Retina (tissue), 1 donor: ENCODE measurements around the gene KMT2E.

ENCODE experiments used
- DNase-seq: peaks from one replicate; pipeline ENCODE4 v3.0.0-alpha.2; 2016

KMT2E gene

GRCh38 chr7:105132835-105133234 lies 118.8 kb downstream of the KMT2E start:
- DNase-seq: no peak

GRCh38 chr7:105133358-105133757 lies 119.4 kb downstream of the KMT2E start:
- no peak for DNase-seq

GRCh38 chr7:105133986-105134655 lies 120.1 kb downstream of the KMT2E start:
- DNase-seq: no peak

- DNase-seq: no peak
These were observed 122.2 kb downstream of the KMT2E start for GRCh38 chr7:105136221-105136620.

- no peak for DNase-seq
These were observed 123.9 kb downstream of the KMT2E start for GRCh38 chr7:105137898-105138297.

- DNase-seq: no peak
These were observed 125.4 kb downstream of the KMT2E start for GRCh38 chr7:105139381-105139780.

GRCh38 chr7:105141068-105141467 lies 127.1 kb downstream of the KMT2E start:
- DNase-seq: no peak

GRCh38 chr7:105149827-105150226 lies 135.8 kb downstream of the KMT2E start:
- no peak for DNase-seq

GRCh38 chr7:105151152-105151551 lies 137.1 kb downstream of the KMT2E start:
- DNase-seq: no peak

GRCh38 chr7:105153531-105153930 lies 139.5 kb downstream of the KMT2E start:
- DNase-seq: no peak

GRCh38 chr7:105154084-105154483 lies 140.1 kb downstream of the KMT2E start:
- no peak for DNase-seq

- no peak for DNase-seq
These were observed 142.7 kb downstream of the KMT2E start for GRCh38 chr7:105156731-105157130.

GRCh38 chr7:105157278-105157677 lies 143.3 kb downstream of the KMT2E start:
- DNase-seq: no peak

- DNase-seq: no peak
These were observed 147.4 kb downstream of the KMT2E start for GRCh38 chr7:105161366-105161765.
